GM12892 (cell line): Measurements from ENCODE around the gene ZNF367.

Experiments
- POLR2A ChIP-seq: IDR thresholded peaks from 2 replicates; pipeline ENCODE4 v1.6.1; 2011; ENCODE audit warnings: low read depth, low read length, control low read depth
- POLR2AphosphoS5 ChIP-seq: IDR thresholded peaks from 2 replicates; pipeline ENCODE4 v1.6.1; 2011; ENCODE audit warnings: low read depth, low read length, control low read depth
- TAF1 ChIP-seq: IDR thresholded peaks from 2 replicates; pipeline ENCODE4 v1.6.1; 2011; ENCODE audit warnings: low read depth, mild to moderate bottlenecking, control low read depth, low read length, borderline replicate concordance

DNA sequence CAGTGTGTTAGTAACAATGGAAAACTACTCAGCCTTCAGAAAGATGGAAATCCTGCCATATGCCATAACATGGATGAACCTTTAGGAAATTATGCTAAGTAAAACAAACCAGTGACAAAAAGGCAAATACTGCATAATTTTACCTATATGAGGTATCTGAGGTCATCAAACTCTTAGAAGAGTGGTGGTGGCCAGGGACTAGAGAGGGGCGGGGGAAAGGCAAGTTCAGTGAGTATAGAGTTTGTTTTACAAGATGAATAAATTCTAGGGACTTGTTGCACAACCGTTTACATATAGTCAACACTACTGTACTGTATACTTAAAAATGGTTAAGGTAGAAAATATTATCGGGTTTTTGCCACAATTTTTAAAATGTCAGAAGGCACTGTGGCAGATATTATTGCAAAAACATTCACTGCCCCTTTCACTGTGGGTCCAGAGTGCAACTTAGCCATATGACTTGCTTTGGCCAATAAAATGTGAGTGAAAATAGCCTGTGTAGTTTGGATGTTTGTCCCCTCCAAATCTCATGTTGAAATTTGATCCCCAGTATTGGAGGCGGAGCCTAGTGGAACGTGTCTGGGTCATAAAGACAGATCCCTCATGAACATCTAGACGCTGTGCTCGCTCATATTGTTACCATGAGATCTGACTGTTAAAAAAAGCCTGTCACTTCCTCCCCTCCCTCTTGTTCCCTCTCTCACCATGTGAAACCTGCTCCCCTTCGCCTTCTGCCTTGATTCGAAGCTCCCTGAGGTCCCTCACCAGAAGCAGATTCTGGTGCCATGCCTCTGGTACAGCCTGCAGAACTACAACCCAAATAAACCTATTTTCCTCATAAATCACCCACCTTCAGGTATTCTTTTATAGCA lies 9.5 kb downstream of the ZNF367 start:
- 0 out of 2 replicates have a peak, but pooled peaks have one; percentile 10 for TF ChIP-seq POLR2A
- no peak for TF ChIP-seq POLR2AphosphoS5
- no peak for TF ChIP-seq TAF1
